WTC11 (cell line): Measurements from ENCODE around the gene MDM4. TPM values are rescaled to one million over a fixed set of nuclear protein-coding genes. Genes with fewer than 3 reads are reported as not detected.

Experiments
- ATAC-seq: fragments of 200-7000 bp; cut with Tn5 transposase; 2 replicates; pipeline ENCODE4 v1.10.0; 2021; ENCODE audit warnings: mild to moderate bottlenecking, moderate library complexity
- CTCF ChIA-PET: fragments of 300-600 bp; sonication (Branson Sonifier 250); formaldehyde crosslinking; loops from one replicate; lab custom pipeline; 2021; ENCODE audit warnings: antibody characterized with exemption; lab: Charles Lee
- POLR2A ChIA-PET: fragments of 350-600 bp; sonication (Branson Sonifier 250); formaldehyde crosslinking; loops from one replicate; lab custom pipeline; 2021; ENCODE audit warnings: antibody characterized with exemption; lab: Charles Lee
- DNase-seq: peaks from one replicate; pipeline ENCODE4 v3.0.0; 2021; ENCODE audit warnings: low spot score
- H3K27ac Mint-ChIP-seq: 2 replicates; pipeline ENCODE4 v1.8.0; 2021; ENCODE audit warnings: mixed read lengths
- H3K27me3 Mint-ChIP-seq: 2 replicates; pipeline ENCODE4 v1.8.0; 2021; ENCODE audit warnings: low read depth, mild to moderate bottlenecking, moderate library complexity, mixed read lengths
- H3K36me3 Mint-ChIP-seq: 2 replicates; pipeline ENCODE4 v1.8.0; 2021; ENCODE audit warnings: mixed read lengths
- H3K4me1 Mint-ChIP-seq: 2 replicates; pipeline ENCODE4 v1.8.0; 2022; ENCODE audit warnings: mixed read lengths
- H3K4me3 Mint-ChIP-seq: 2 replicates; pipeline ENCODE4 v1.8.0; 2021; ENCODE audit warnings: mild to moderate bottlenecking, moderate library complexity, mixed read lengths
- H3K9me3 Mint-ChIP-seq: 2 replicates; pipeline ENCODE4 v1.8.0; 2021; ENCODE audit warnings: mixed read lengths
- AFF4 ChIP-seq: sonication (generic); formaldehyde crosslinking; IDR thresholded peaks from 2 replicates; pipeline ENCODE4 v1.8.1; 2023; ENCODE audit warnings: mild to moderate bottlenecking, missing genetic modification reagents, borderline replicate concordance
- ARID4B ChIP-seq: sonication (generic); formaldehyde crosslinking; IDR thresholded peaks from 2 replicates; pipeline ENCODE4 v1.8.0; 2023; ENCODE audit warnings: missing genetic modification reagents, mild to moderate bottlenecking, borderline replicate concordance
- ATF2 ChIP-seq: sonication (generic); formaldehyde crosslinking; IDR thresholded peaks from 2 replicates; pipeline ENCODE4 v1.8.1; 2022; ENCODE audit warnings: low read depth, missing genetic modification reagents, borderline replicate concordance
- ATF6 ChIP-seq: sonication (generic); formaldehyde crosslinking; IDR thresholded peaks from 2 replicates; pipeline ENCODE4 v1.8.1; 2023; ENCODE audit warnings: mild to moderate bottlenecking, missing genetic modification reagents
- E2F4 ChIP-seq: sonication (generic); formaldehyde crosslinking; IDR thresholded peaks from 2 replicates; pipeline ENCODE4 v1.8.1; 2022; ENCODE audit warnings: low read depth, mild to moderate bottlenecking, moderate library complexity, missing genetic modification reagents, borderline replicate concordance
- FOXP4 ChIP-seq: sonication (generic); formaldehyde crosslinking; IDR thresholded peaks from 2 replicates; pipeline ENCODE4 v1.8.0; 2022; ENCODE audit warnings: mild to moderate bottlenecking, missing genetic modification reagents
- GTF2I ChIP-seq: fragments of 250-450 bp; sonication (Bioruptor Pico); conservative IDR thresholded peaks from 2 replicates; pipeline ENCODE4 v1.4.0; 2021; ENCODE audit warnings: mild to moderate bottlenecking
- JAZF1 ChIP-seq: fragments of 250-450 bp; sonication (Bioruptor Pico); IDR thresholded peaks from 2 replicates; pipeline ENCODE4 v1.9.0; 2021; ENCODE audit warnings: moderate library complexity, mild to moderate bottlenecking, inconsistent platforms
- MAX ChIP-seq: sonication (generic); formaldehyde crosslinking; IDR thresholded peaks from 2 replicates; pipeline ENCODE4 v1.8.0; 2022; ENCODE audit warnings: mild to moderate bottlenecking, missing genetic modification reagents
- MLX ChIP-seq: sonication (generic); formaldehyde crosslinking; IDR thresholded peaks from 2 replicates; pipeline ENCODE4 v1.8.1; 2023; ENCODE audit warnings: mild to moderate bottlenecking, missing genetic modification reagents, moderate library complexity
- NFYB ChIP-seq: sonication (generic); formaldehyde crosslinking; conservative IDR thresholded peaks from 2 replicates; pipeline ENCODE4 v1.8.0; 2022; ENCODE audit warnings: low read depth, missing genetic modification reagents
- SMAD4 ChIP-seq: sonication (generic); formaldehyde crosslinking; IDR thresholded peaks from 2 replicates; pipeline ENCODE4 v1.8.0; 2022; ENCODE audit warnings: mild to moderate bottlenecking, missing genetic modification reagents
- USF2 ChIP-seq: sonication (generic); formaldehyde crosslinking; IDR thresholded peaks from 2 replicates; pipeline ENCODE4 v1.8.1; 2023; ENCODE audit warnings: mild to moderate bottlenecking, missing genetic modification reagents, moderate library complexity
- ZNF138 ChIP-seq: sonication (generic); formaldehyde crosslinking; conservative IDR thresholded peaks from 2 replicates; pipeline ENCODE4 v1.8.1; 2022; ENCODE audit warnings: mild to moderate bottlenecking, moderate library complexity, missing genetic modification reagents
- ZNF219 ChIP-seq: sonication (generic); formaldehyde crosslinking; IDR thresholded peaks from 2 replicates; pipeline ENCODE4 v1.8.0; 2023; ENCODE audit warnings: missing genetic modification reagents, mild to moderate bottlenecking, borderline replicate concordance
- ZNF671 ChIP-seq: fragments of 250-450 bp; sonication (Bioruptor Pico); IDR thresholded peaks from 2 replicates; pipeline ENCODE4 v1.8.0; 2021; ENCODE audit warnings: mild to moderate bottlenecking
- total RNA-seq: library from RNA; stranded (reverse); gene quantifications from 3 replicates; pipeline ENCODE4 v1.2.3, GENCODE V29; 2021

Gene MDM4
- total RNA-seq, 1 experiment from 2014 or later = 76.2 TPM

- POLR2A ChIA-PET = interaction anchor here (0.8 to 1.2 kb wide), 2 partner anchors 12 to 16 kb away, joined by 3 read pairs; partner anchors contain the start of gene PIK3C2B
- H3K4me1 Mint-ChIP-seq = peaks cover 67% of the 10 kb centered on the region
- H3K4me3 Mint-ChIP-seq = no peak overlapping the region
- CTCF ChIA-PET = interaction anchor here (1.0 to 6.2 kb wide), 13 partner anchors 12 to 328 kb away, joined by 3 to 130 read pairs (median 7); partner anchors contain the start of genes GOLT1A, MDM4 and PIK3C2B
- TF ChIP-seq ATF2 (no peak), FOXP4 (CRISPR knock-in tag) (no peak), MAX (CRISPR knock-in tag) (no peak), ZNF671 (no peak), NFYB (CRISPR knock-in tag) (no peak), ZNF219 (CRISPR knock-in tag) (no peak), AFF4 (CRISPR knock-in tag) (no peak), ATF6 (no peak), ZNF138 (CRISPR knock-in tag) (no peak), JAZF1 (no peak), E2F4 (no peak), MLX (CRISPR knock-in tag) (no peak), SMAD4 (CRISPR knock-in tag) (no peak), ARID4B (CRISPR knock-in tag) (no peak), GTF2I (no peak), USF2 (CRISPR knock-in tag) (no peak)
- no peaks in the 10 kb centered on the region; the same call in 1 of the 2 replicates for H3K27me3 Mint-ChIP-seq
- no peaks in the 10 kb centered on the region for H3K36me3 Mint-ChIP-seq
- no peaks in the 10 kb centered on the region for H3K9me3 Mint-ChIP-seq
- no peak for ATAC-seq
- no peak for DNase-seq
- H3K27ac Mint-ChIP-seq = 0 out of 2 replicates have a peak overlapping the region, but pooled peaks have one; percentile 8
Observed at GRCh38 chr1:204478921-204479320, 37.3 kb upstream of the MDM4 start.
